Neural cell (in vitro differentiated cells): ENCODE results near the gene ZNF559.

Source experiments
- CTCF ChIP-seq: fragments of 450-650 bp; IDR thresholded peaks from 2 replicates; pipeline ENCODE4 v1.5.1; 2014; ENCODE audit warnings: antibody characterized with exemption, mild to moderate bottlenecking, moderate library complexity; ENCODE audit not compliant: poor library complexity, severe bottlenecking
- EP300 ChIP-seq: fragments of 450-650 bp; conservative IDR thresholded peaks from 2 replicates; pipeline ENCODE4 v1.6.1; 2014; ENCODE audit warnings: antibody characterized with exemption, mild to moderate bottlenecking, moderate library complexity; ENCODE audit not compliant: poor library complexity, severe bottlenecking
- EZH2 ChIP-seq: fragments of 200-600, 300-800 bp; shearing (Covaris generic), sonication (generic); IDR thresholded peaks from 2 replicates; pipeline ENCODE4 v1.6.1; 2014; ENCODE audit warnings: antibody characterized with exemption, low read length, borderline replicate concordance, mild to moderate bottlenecking; ENCODE audit not compliant: insufficient read depth, poor library complexity, severe bottlenecking
- POLR2AphosphoS5 ChIP-seq: IDR thresholded peaks from 2 replicates; pipeline ENCODE4 v1.6.1; 2012
- RAD21 ChIP-seq: fragments of 450-650 bp; conservative IDR thresholded peaks from 2 replicates; pipeline ENCODE4 v1.6.1; 2014; ENCODE audit warnings: antibody characterized with exemption, mild to moderate bottlenecking, moderate library complexity
- SMC3 ChIP-seq: fragments of 450-650 bp; conservative IDR thresholded peaks from 2 replicates; pipeline ENCODE4 v1.6.1; 2014; ENCODE audit warnings: antibody characterized with exemption, mild to moderate bottlenecking, moderate library complexity; ENCODE audit not compliant: poor library complexity
- TAF1 ChIP-seq: IDR thresholded peaks from 2 replicates; pipeline ENCODE4 v1.6.1; 2012; ENCODE audit warnings: low read depth
- TF ChIP-seq, protein P1 (sequence below): IDR thresholded peaks from 2 replicates; pipeline ENCODE4 v1.6.1; 2012; ENCODE audit warnings: borderline replicate concordance

GRCh38 chr19:9323557-9323918 lies 441 bp upstream of the ZNF559 start:
- TF ChIP-seq POLR2AphosphoS5 (no peak), CTCF (no peak), EP300 (no peak), SMC3 (no peak), EZH2 (no peak), TAF1 (no peak), RAD21 (no peak)
- TF ChIP-seq, protein P1, sequence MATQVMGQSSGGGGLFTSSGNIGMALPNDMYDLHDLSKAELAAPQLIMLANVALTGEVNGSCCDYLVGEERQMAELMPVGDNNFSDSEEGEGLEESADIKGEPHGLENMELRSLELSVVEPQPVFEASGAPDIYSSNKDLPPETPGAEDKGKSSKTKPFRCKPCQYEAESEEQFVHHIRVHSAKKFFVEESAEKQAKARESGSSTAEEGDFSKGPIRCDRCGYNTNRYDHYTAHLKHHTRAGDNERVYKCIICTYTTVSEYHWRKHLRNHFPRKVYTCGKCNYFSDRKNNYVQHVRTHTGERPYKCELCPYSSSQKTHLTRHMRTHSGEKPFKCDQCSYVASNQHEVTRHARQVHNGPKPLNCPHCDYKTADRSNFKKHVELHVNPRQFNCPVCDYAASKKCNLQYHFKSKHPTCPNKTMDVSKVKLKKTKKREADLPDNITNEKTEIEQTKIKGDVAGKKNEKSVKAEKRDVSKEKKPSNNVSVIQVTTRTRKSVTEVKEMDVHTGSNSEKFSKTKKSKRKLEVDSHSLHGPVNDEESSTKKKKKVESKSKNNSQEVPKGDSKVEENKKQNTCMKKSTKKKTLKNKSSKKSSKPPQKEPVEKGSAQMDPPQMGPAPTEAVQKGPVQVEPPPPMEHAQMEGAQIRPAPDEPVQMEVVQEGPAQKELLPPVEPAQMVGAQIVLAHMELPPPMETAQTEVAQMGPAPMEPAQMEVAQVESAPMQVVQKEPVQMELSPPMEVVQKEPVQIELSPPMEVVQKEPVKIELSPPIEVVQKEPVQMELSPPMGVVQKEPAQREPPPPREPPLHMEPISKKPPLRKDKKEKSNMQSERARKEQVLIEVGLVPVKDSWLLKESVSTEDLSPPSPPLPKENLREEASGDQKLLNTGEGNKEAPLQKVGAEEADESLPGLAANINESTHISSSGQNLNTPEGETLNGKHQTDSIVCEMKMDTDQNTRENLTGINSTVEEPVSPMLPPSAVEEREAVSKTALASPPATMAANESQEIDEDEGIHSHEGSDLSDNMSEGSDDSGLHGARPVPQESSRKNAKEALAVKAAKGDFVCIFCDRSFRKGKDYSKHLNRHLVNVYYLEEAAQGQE: no peak
